NCI-H2196 (cell line): ENCODE results near the gene IFI44.

Experiments
- DNase-seq: peaks from one replicate; lab custom pipeline; 2025; ENCODE audit not compliant: unreplicated experiment; lab: John Stamatoyannopoulos, UW

The IFI44 gene

GRCh38 chr1:78651241-78651640, 1.6 kb downstream of the IFI44 start:
- DNase-seq: no peak

- no peak for DNase-seq
These were observed 2.5 kb downstream of the IFI44 start for GRCh38 chr1:78652019-78652560.

- no peak for DNase-seq
These were observed 9.3 kb downstream of the IFI44 start for GRCh38 chr1:78658901-78659300.

- DNase-seq: no peak
These were observed 14.3 kb downstream of the IFI44 start for GRCh38 chr1:78663923-78664322.

- DNase-seq: no peak
These were observed 15.1 kb downstream of the IFI44 start for GRCh38 chr1:78664763-78665162.

- DNase-seq: no peak
These were observed 16.2 kb downstream of the IFI44 start for GRCh38 chr1:78665809-78666208.

- no peak for DNase-seq
These were observed 18.3 kb downstream of the IFI44 start for GRCh38 chr1:78667939-78668338.

- DNase-seq: no peak
These were observed 18.8 kb downstream of the IFI44 start for GRCh38 chr1:78668427-78668826.

GRCh38 chr1:78672428-78672827, 22.8 kb downstream of the IFI44 start:
- DNase-seq: no peak

GRCh38 chr1:78673120-78673519, 23.5 kb downstream of the IFI44 start:
- DNase-seq: no peak

GRCh38 chr1:78676347-78676982, 26.8 kb downstream of the IFI44 start:
- peak; percentile 71 for DNase-seq

GRCh38 chr1:78676993-78677392, 27.4 kb downstream of the IFI44 start:
- DNase-seq: no peak

GRCh38 chr1:78677788-78678187, 28.2 kb downstream of the IFI44 start:
- DNase-seq: no peak

GRCh38 chr1:78678324-78678723, 28.7 kb downstream of the IFI44 start:
- no peak for DNase-seq

- no peak for DNase-seq
These were observed 31.6 kb downstream of the IFI44 start for GRCh38 chr1:78681265-78681664.

- DNase-seq: no peak
These were observed 32.9 kb downstream of the IFI44 start for GRCh38 chr1:78682496-78682895.

- DNase-seq: no peak
These were observed 33.4 kb downstream of the IFI44 start for GRCh38 chr1:78683079-78683478.

GRCh38 chr1:78687315-78687714, 37.7 kb downstream of the IFI44 start:
- no peak for DNase-seq

GRCh38 chr1:78687914-78688313, 38.3 kb downstream of the IFI44 start:
- DNase-seq: no peak

- no peak for DNase-seq
These were observed 39.1 kb downstream of the IFI44 start for GRCh38 chr1:78688697-78689096.

- no peak for DNase-seq
These were observed 40.9 kb downstream of the IFI44 start for GRCh38 chr1:78690516-78690915.

GRCh38 chr1:78691995-78692747, 42.5 kb downstream of the IFI44 start:
- no peak for DNase-seq
